Small intestine (tissue), 7 donors: Measurements from ENCODE around the gene OPN4. TPM values are rescaled to one million over a fixed set of nuclear protein-coding genes. Genes with fewer than 3 reads are reported as not detected.

Source experiments
- DNase-seq, 2 donors: peaks; one replicate each; pipeline versions ENCODE4 v3.0.0 to v3.0.0-alpha.2; 2013
- FAIRE-seq: peaks from 2 replicates; lab custom pipeline; 2012; peaks lifted over from hg19 to GRCh38; lab: Jason Lieb, UNC
- H3K27ac ChIP-seq, 3 donors: one replicate each; pipeline ENCODE4 v1.5.1; 2013; ENCODE audit warnings: low read length in 2 of 3, mild to moderate bottlenecking in 2 of 3, control low read depth in 1 of 3, inconsistent platforms in 1 of 3, low read depth in 1 of 3, moderate library complexity in 1 of 3
- H3K27me3 ChIP-seq, 3 donors: one replicate each; pipeline ENCODE4 v1.6.1; 2013; ENCODE audit warnings: low read length in 3 of 3, inconsistent platforms in 1 of 3; ENCODE audit not compliant: control insufficient read depth in 3 of 3, insufficient read depth in 3 of 3
- H3K36me3 ChIP-seq, 3 donors: one replicate each; pipeline ENCODE4 v1.6.1; 2013; ENCODE audit warnings: low read length in 3 of 3, inconsistent platforms in 1 of 3, low read depth in 1 of 3, mild to moderate bottlenecking in 1 of 3, moderate library complexity in 1 of 3; ENCODE audit not compliant: control insufficient read depth in 3 of 3, insufficient read depth in 2 of 3
- H3K4me1 ChIP-seq, 3 donors: one replicate each; pipeline ENCODE4 v1.6.1; 2013; ENCODE audit warnings: low read length in 2 of 3, inconsistent platforms in 1 of 3, low read depth in 1 of 3, mild to moderate bottlenecking in 1 of 3, moderate library complexity in 1 of 3; ENCODE audit not compliant: control insufficient read depth in 3 of 3, insufficient read depth in 2 of 3
- H3K4me3 ChIP-seq, 3 donors: one replicate each; pipeline ENCODE4 v1.5.1; 2013; ENCODE audit warnings: low read length in 3 of 3, control low read depth in 1 of 3, inconsistent platforms in 1 of 3, low read depth in 1 of 3, mild to moderate bottlenecking in 1 of 3, moderate library complexity in 1 of 3
- H3K9me3 ChIP-seq, 2 donors: one replicate each; pipeline ENCODE4 v1.6.1; 2013; ENCODE audit warnings: low read depth in 1 of 2, low read length in 1 of 2; ENCODE audit not compliant: control insufficient read depth in 2 of 2, insufficient read depth in 1 of 2
- WGBS, 3 donors: extraction: QIAGEN DNeasy Blood & Tissue Kit; methylation state at CpG; one replicate each; pipeline ENCODE4 v1.1.7; 2013; 5-methylcytosine and 5-hydroxymethylcytosine counted together
- polyA plus RNA-seq, 4 donors: library from polyadenylated mRNA; stranded (reverse) in 3 of 4; unstranded in 1 of 4; fragments of 200-250 nt in 3 of 4; fragments of 120-200 nt in 1 of 4; gene quantifications; one replicate each; pipeline versions ENCODE4 v1.2.1 to v1.2.3, GENCODE V29; 2013
- donor health status: healthy with polysubstance abuse.
- donor health status: control.
- donor health status: control.
- donor health status: Bipolar disorder and iron deficiency.
- donor health status: healthy.

The OPN4 gene
- polyA plus RNA-seq, 4 donors, result 0.07 TPM; not detected in 3

GRCh38 chr10:86715156-86715795 is 60.9 kb downstream of the OPN4 start:
- WGBS, 3 donors, result 72 to 78% (median 77%) methylated on average over 6 of the region's 6 CpGs
- FAIRE-seq (no peak), DNase-seq (no peak)
- H3K27ac ChIP-seq, result no peak overlapping the region
- no peaks in the 10 kb centered on the region for H3K27me3 ChIP-seq
- no peak overlapping the region for H3K4me3 ChIP-seq
- H3K36me3 ChIP-seq, result no peaks in the 10 kb centered on the region
- no peaks in the 10 kb centered on the region for H3K9me3 ChIP-seq
- H3K4me1 ChIP-seq, result peaks cover 0 to 13% (median 0%) of the 10 kb centered on the region in 3 donors

GRCh38 chr10:86715836-86716235 is 61.5 kb downstream of the OPN4 start:
- FAIRE-seq (no peak), DNase-seq (no peak)
- WGBS, 3 donors, result 38 to 69% (median 54%) methylated on average over 5 of the region's 5 CpGs
- Histone ChIP-seq H3K4me1 (peaks cover 0 to 8% (median 0%) of the 10 kb centered on the region in 3 donors), H3K9me3 (no peaks in the 10 kb centered on the region), H3K27ac (no peak overlapping the region), H3K36me3 (no peaks in the 10 kb centered on the region), H3K4me3 (no peak overlapping the region), H3K27me3 (no peaks in the 10 kb centered on the region)

Other genes starting within 250 kb of the OPN4 start
- 10 to 100 TPM; 15.7 to 35.5 (median 18.4) TPM for gene WAPL, start 132.8 kb upstream of the OPN4 start, polyA plus RNA-seq
- gene LDB3, start 14.0 kb downstream of the OPN4 start, polyA plus RNA-seq, result 1 to 10 TPM in 3 of 4 donors, under 1 TPM in 1; 0.45 to 2.2 (median 1.4) TPM
- gene BMPR1A, start 102.1 kb downstream of the OPN4 start, polyA plus RNA-seq, result 10 to 100 TPM in 2 of 4 donors, 1 to 10 TPM in 2; 3.4 to 40.2 (median 9.8) TPM